Nephron (organoid): ENCODE results near the gene MYO1G.

ENCODE experiments used
- H3K27ac Mint-ChIP-seq, 3 experiments: 2 replicates each; pipeline ENCODE4 v1.8.0; 2020; ENCODE audit warnings: mixed read lengths in 3 of 3, mild to moderate bottlenecking in 2 of 3, moderate library complexity in 1 of 3
- H3K27me3 Mint-ChIP-seq: 2 replicates; pipeline ENCODE4 v1.8.0; 2021; ENCODE audit warnings: low read depth, mild to moderate bottlenecking, moderate library complexity, mixed read lengths
- H3K36me3 Mint-ChIP-seq: 2 replicates; pipeline ENCODE4 v1.8.0; 2020; ENCODE audit warnings: low read depth, mixed read lengths
- H3K4me1 Mint-ChIP-seq: 2 replicates; pipeline ENCODE4 v1.8.0; 2020; ENCODE audit warnings: mixed read lengths
- H3K4me3 Mint-ChIP-seq, 3 experiments: 2 replicates each; pipeline ENCODE4 v1.8.0; 2020; ENCODE audit warnings: mild to moderate bottlenecking in 3 of 3, mixed read lengths in 3 of 3, moderate library complexity in 2 of 3
- H3K9me3 Mint-ChIP-seq: 2 replicates; pipeline ENCODE4 v1.8.0; 2020; ENCODE audit warnings: mixed read lengths
- CTCF ChIP-seq, 3 experiments: fragments of 200-600 bp; sonication (generic); IDR thresholded peaks; one replicate each; pipeline ENCODE4 v1.5.0; 2021; ENCODE audit warnings: antibody characterized with exemption in 3 of 3; ENCODE audit not compliant: unreplicated experiment in 3 of 3

The MYO1G gene

GRCh38 chr7:44976746-44977196 is 2.0 kb downstream of the MYO1G start:
- peaks cover 3% of the 10 kb centered on the region for H3K36me3 Mint-ChIP-seq
- H3K4me1 Mint-ChIP-seq = no peaks in the 10 kb centered on the region
- H3K9me3 Mint-ChIP-seq = no peaks in the 10 kb centered on the region
- H3K4me3 Mint-ChIP-seq = no peak overlapping the region
- no peaks in the 10 kb centered on the region for H3K27me3 Mint-ChIP-seq
- H3K27ac Mint-ChIP-seq = no peak overlapping the region
- no peak for TF ChIP-seq CTCF (IDR thresholded peaks at IDR 0.05; ENCODE audit: unreplicated experiment in 3 of 3)

DNA sequence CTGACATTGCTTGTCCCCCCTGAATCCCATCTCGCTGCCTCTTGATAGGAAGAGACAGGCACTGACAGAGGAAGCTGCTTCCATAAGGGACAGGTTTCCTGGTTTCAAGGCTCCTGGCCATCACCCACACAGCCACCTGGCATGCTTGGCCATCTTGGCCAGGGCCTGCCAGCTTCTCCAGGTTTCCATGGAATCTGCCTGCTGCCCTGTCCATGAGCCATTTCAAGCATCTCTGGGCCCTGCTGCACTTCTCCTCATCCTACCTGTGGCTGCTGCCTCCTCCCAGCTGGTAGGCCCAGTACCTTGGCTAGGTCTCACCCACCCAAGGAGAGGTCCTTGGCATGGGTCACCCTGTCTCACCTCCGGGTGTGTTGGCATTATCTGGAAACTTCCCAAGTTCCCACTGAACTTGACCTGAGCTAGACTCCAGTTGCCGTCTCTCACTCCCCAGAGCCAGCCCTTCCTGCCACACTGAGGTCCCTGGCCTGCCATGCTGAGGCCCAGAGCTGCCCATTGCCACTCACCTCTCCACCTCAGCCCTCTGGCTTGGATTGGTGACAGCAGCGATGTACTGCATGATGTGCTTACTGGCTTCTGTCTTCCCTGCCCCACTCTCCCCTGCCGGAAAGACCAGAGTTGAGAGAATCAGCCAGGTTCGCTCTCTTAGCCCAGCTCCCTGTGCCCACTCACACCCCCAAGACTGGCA is 2.6 kb downstream of the MYO1G start:
- Mint-ChIP-seq H3K4me3 (no peak overlapping the region), H3K4me1 (no peaks in the 10 kb centered on the region), H3K27ac (no peak overlapping the region), H3K27me3 (no peaks in the 10 kb centered on the region), H3K9me3 (no peaks in the 10 kb centered on the region), H3K36me3 (peaks cover 3% of the 10 kb centered on the region)
- TF ChIP-seq CTCF (IDR thresholded peaks at IDR 0.05; ENCODE audit: unreplicated experiment in 3 of 3) = no peak

GRCh38 chr7:44975331-44976039 is 3.3 kb downstream of the MYO1G start:
- Mint-ChIP-seq H3K27me3 (no peaks in the 10 kb centered on the region), H3K36me3 (peaks cover 3% of the 10 kb centered on the region), H3K4me1 (no peaks in the 10 kb centered on the region), H3K27ac (no peak overlapping the region), H3K9me3 (no peaks in the 10 kb centered on the region), H3K4me3 (no peak overlapping the region)
- TF ChIP-seq CTCF (IDR thresholded peaks at IDR 0.05; ENCODE audit: unreplicated experiment in 3 of 3) = no peak

- Mint-ChIP-seq H3K36me3 (peaks cover 3% of the 10 kb centered on the region), H3K4me1 (no peaks in the 10 kb centered on the region), H3K9me3 (no peaks in the 10 kb centered on the region), H3K27me3 (no peaks in the 10 kb centered on the region), H3K4me3 (no peak overlapping the region), H3K27ac (no peak overlapping the region)
- TF ChIP-seq CTCF (IDR thresholded peaks at IDR 0.05; ENCODE audit: unreplicated experiment in 3 of 3) = no peak
These were observed 4.3 kb downstream of the MYO1G start for GRCh38 chr7:44974549-44974948.

DNA sequence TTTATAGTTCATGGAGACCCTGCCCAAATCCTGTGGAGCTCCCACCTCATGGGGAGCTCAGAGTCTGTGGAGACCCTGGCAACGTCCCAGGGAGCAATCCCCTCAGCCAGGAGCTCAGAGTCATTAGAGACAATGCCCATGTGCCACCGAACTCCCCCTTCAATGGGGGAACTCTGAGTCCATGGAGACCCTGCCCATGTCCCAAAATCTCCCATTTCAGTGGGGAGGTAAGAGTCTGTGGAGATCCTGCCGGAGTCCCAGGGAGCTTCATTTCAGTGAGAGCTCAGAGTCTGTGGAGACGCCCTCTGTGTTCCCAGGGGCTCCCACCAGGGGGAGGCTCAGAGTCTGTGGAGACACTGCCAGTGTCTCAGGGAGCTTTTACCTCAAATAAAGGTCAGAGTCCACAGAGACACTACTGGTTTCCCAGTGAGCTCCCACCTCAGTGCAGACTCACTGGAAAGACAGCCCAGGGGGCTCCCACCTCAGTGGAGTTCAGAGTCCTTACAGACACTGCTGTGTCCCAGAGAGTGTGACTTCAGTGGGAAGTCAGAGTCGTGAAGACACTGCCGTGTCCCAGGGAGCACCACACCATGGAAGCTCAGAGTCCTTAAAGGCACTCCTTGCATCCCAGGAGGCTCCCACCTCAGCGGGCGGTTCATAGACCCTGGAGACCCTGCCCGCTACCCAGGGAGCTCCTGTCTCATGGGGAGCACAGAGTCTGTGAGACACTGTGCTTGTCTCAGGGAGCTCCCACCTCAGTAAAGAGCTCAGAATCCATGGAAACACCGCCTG is 5.0 kb downstream of the MYO1G start:
- Mint-ChIP-seq H3K4me3 (no peak overlapping the region), H3K4me1 (no peaks in the 10 kb centered on the region), H3K27me3 (no peaks in the 10 kb centered on the region), H3K9me3 (no peaks in the 10 kb centered on the region), H3K36me3 (no peaks in the 10 kb centered on the region), H3K27ac (peak overlapping the region in 1 of 3 experiments; percentile 56)
- TF ChIP-seq CTCF (IDR thresholded peaks at IDR 0.05; ENCODE audit: unreplicated experiment in 3 of 3) = peak; percentile 17 to 40 (median 22)
